ENCODE measurements around the gene RHO. TPM values are rescaled to one million over a fixed set of nuclear protein-coding genes. Genes with fewer than 3 reads are reported as not detected.

Gene RHO
- total RNA-seq, 1 experiment from 2014 or later, result not detected

DNA sequence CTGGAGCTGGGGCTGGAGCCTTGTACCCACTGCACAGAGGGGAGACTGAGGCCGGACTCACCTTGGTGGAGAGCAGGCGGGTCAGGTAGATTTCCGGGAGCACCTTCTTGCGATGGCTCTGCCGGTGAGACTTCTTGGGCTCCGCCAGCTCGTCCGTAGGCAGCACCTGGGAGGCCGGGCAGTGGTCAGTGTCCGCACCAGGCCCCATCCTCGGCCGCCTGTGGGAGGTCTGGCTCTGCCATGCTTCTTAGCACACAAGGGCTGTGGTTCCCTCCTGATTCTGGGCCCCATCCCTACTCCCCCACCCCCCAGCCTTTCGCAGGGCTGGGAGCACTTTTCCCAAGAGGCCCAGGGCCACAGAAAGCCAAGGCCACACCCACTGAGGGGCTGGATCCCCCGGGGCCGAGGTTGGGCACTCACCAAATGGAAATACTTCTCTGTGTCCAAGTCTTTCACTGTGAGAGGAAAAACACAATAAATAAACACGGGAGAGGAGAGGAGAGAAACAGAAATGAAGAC is 31.9 kb downstream of the RHO start:
- no peak overlapping the region for H3K4ac ChIP-seq (ENCODE audit: low read depth, low read length)
- no peak overlapping the region for H2BK12ac ChIP-seq (ENCODE audit: insufficient read length, low read depth, low read length)
- Mint-ChIP-seq H3K9me3 (no peaks in the 10 kb centered on the region), H3K27me3 (ENCODE audit: low read depth) (no peaks in the 10 kb centered on the region; the same call in 1 of the 2 replicates), H3K4me1 (peaks cover 18 to 32% of the 10 kb centered on the region in 2 experiments), H3K4me3 (peak overlapping the region in 1 of 2 experiments; percentile 3; a peak in 1 of 5 replicates), H3K27ac (peak overlapping the region in 1 of 3 experiments; percentile 40; a peak in 2 of 7 replicates), H3K36me3 (ENCODE audit: insufficient read depth in 1 of 3, low read depth in 3 of 3) (peaks cover 0 to 30% (median 3%) of the 10 kb centered on the region in 3 experiments; a peak in 2 of 7 replicates)
- H3K27ac ChIP-seq (ENCODE audit: insufficient read length, low read depth, low read length), result no peak overlapping the region
- DNase-seq, result no peak
- no peak overlapping the region; the same call in 1 of the 2 replicates for H3K14ac ChIP-seq (ENCODE audit: insufficient read depth, low read length)
- no peak overlapping the region for H3K4me2 ChIP-seq (ENCODE audit: insufficient read depth, insufficient read length, low read length)
- H2BK20ac ChIP-seq (ENCODE audit: low read depth, low read length, poor library complexity, severe bottlenecking), result no peak overlapping the region
- H2BK5ac ChIP-seq (ENCODE audit: insufficient read length, low read length), result no peak overlapping the region
- no peak overlapping the region for H4K8ac ChIP-seq (replicated peaks; ENCODE audit: insufficient read length, low read depth, low read length)
- no peak overlapping the region for H2BK120ac ChIP-seq (ENCODE audit: low read depth, low read length, poor library complexity, severe bottlenecking)
- H3K9ac ChIP-seq (ENCODE audit: extremely low read depth, insufficient read length, low read length), result no peak overlapping the region
- H3K23ac ChIP-seq (ENCODE audit: insufficient read length, low read depth, low read length), result no peak overlapping the region
- H3K27me3 ChIP-seq (ENCODE audit: insufficient read depth, low read length), result no peaks in the 10 kb centered on the region
- H3K56ac ChIP-seq (ENCODE audit: insufficient read length, low read depth, low read length), result no peak overlapping the region
- no peak overlapping the region for H2AK5ac ChIP-seq (ENCODE audit: insufficient read length, low read length)
- H3T11ph ChIP-seq (ENCODE audit: low read length), result no peak overlapping the region
- H4K91ac ChIP-seq (ENCODE audit: insufficient read length, low read depth, low read length), result no peak overlapping the region
- TF ChIP-seq, protein P1, sequence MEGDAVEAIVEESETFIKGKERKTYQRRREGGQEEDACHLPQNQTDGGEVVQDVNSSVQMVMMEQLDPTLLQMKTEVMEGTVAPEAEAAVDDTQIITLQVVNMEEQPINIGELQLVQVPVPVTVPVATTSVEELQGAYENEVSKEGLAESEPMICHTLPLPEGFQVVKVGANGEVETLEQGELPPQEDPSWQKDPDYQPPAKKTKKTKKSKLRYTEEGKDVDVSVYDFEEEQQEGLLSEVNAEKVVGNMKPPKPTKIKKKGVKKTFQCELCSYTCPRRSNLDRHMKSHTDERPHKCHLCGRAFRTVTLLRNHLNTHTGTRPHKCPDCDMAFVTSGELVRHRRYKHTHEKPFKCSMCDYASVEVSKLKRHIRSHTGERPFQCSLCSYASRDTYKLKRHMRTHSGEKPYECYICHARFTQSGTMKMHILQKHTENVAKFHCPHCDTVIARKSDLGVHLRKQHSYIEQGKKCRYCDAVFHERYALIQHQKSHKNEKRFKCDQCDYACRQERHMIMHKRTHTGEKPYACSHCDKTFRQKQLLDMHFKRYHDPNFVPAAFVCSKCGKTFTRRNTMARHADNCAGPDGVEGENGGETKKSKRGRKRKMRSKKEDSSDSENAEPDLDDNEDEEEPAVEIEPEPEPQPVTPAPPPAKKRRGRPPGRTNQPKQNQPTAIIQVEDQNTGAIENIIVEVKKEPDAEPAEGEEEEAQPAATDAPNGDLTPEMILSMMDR (conservative IDR thresholded peaks at IDR 0.05), result no peak
- no CpG with 5 or more reads among the region's 16 CpGs for WGBS (ENCODE audit: extremely low coverage, insufficient read length, low lambda C conversion rate)
- no peaks in the 10 kb centered on the region for H3K23me2 ChIP-seq (ENCODE audit: insufficient read length, low read depth, low read length, poor library complexity, severe bottlenecking)
- H3K18ac ChIP-seq (ENCODE audit: insufficient read length, low read depth, low read length), result no peak overlapping the region
- no peaks in the 10 kb centered on the region for H3K79me1 ChIP-seq (ENCODE audit: insufficient read depth, low read depth, low read length, poor library complexity, severe bottlenecking)
- no peak overlapping the region for H2AFZ ChIP-seq (ENCODE audit: low read length)
- H3K9me3 ChIP-seq (ENCODE audit: control insufficient read depth, low read depth, low read length), result no peaks in the 10 kb centered on the region
- no peaks in the 10 kb centered on the region for H4K20me1 ChIP-seq (ENCODE audit: control insufficient read depth, insufficient read depth, insufficient read length)
- no peaks in the 10 kb centered on the region for H3K79me2 ChIP-seq (ENCODE audit: insufficient read depth, low read length)
- H4K5ac ChIP-seq (ENCODE audit: insufficient read length, low read depth, low read length), result no peak overlapping the region
- H3K4me1 ChIP-seq (ENCODE audit: insufficient read depth, low read length), result no peaks in the 10 kb centered on the region; the same call in 1 of the 2 replicates
- H2BK15ac ChIP-seq (ENCODE audit: low read depth, low read length), result no peak overlapping the region
